ENCODE results near the gene DAND5. TPM values are rescaled to one million over a fixed set of nuclear protein-coding genes. Genes with fewer than 3 reads are reported as not detected.

The DAND5 gene
- total and polyA plus RNA-seq, 4 donors, result 0.01 to 0.25 (median 0.17) TPM

- 18 to 34% methylated on average over 52 of the region's 52 CpGs for WGBS, 2 donors
- no peak for TF ChIP-seq CTCF (IDR thresholded peaks at IDR 0.05; ENCODE audit: control extremely low read depth, extremely low read depth)
- Histone ChIP-seq H3K4me3 (no peak overlapping the region), H3K27me3 (ENCODE audit: control insufficient read depth in 3 of 3, insufficient read depth in 3 of 3, low read length in 2 of 3) (peaks cover 0 to 19% (median 0%) of the 10 kb centered on the region in 3 donors), H3K4me1 (ENCODE audit: control insufficient read depth in 5 of 5, insufficient read depth in 5 of 5, low read length in 5 of 5) (peaks cover 0 to 81% (median 51%) of the 10 kb centered on the region in 5 donors), H3K36me3 (ENCODE audit: control insufficient read depth in 4 of 4, insufficient read depth in 4 of 4, low read length in 4 of 4) (peaks cover 0 to 8% (median 1%) of the 10 kb centered on the region in 4 donors), H3K9ac (ENCODE audit: insufficient read depth in 1 of 2, low read length in 2 of 2) (peak overlapping the region in 1 of 2 donors; percentile 23), H3K9me3 (ENCODE audit: control insufficient read depth in 4 of 4, insufficient read depth in 3 of 4, low read length in 3 of 4) (no peaks in the 10 kb centered on the region), H3K27ac (ENCODE audit: low read depth in 1 of 2, low read length in 1 of 2) (peak overlapping the region in 1 of 2 donors; percentile 92)
- DNase-seq (peak in 2 of 3 donors; percentile 34 to 40), ATAC-seq (ENCODE audit: insufficient read depth, low FRiP score) (peak; percentile 58)
Observed at GRCh38 chr19:13012690-13013608, 43.6 kb downstream of the DAND5 start.

GRCh38 chr19:13013649-13014048 lies 44.3 kb downstream of the DAND5 start:
- peak overlapping the region in 1 of 2 donors; percentile 87 for H3K27ac ChIP-seq (ENCODE audit: low read depth in 1 of 2, low read length in 1 of 2)
- peaks cover 0 to 19% (median 0%) of the 10 kb centered on the region in 3 donors for H3K27me3 ChIP-seq (ENCODE audit: control insufficient read depth in 3 of 3, insufficient read depth in 3 of 3, low read length in 2 of 3)
- no peak overlapping the region for H3K4me3 ChIP-seq
- ATAC-seq (ENCODE audit: insufficient read depth, low FRiP score) (no peak), DNase-seq (no peak)
- no peak for TF ChIP-seq CTCF (IDR thresholded peaks at IDR 0.05; ENCODE audit: control extremely low read depth, extremely low read depth)
- 36 to 37% methylated on average over 20 of the region's 20 CpGs for WGBS, 2 donors
- H3K36me3 ChIP-seq (ENCODE audit: control insufficient read depth in 4 of 4, insufficient read depth in 4 of 4, low read length in 4 of 4), result peaks cover 0 to 8% (median 1%) of the 10 kb centered on the region in 4 donors
- no peak overlapping the region for H3K9ac ChIP-seq (ENCODE audit: insufficient read depth in 1 of 2, low read length in 2 of 2)
- H3K4me1 ChIP-seq (ENCODE audit: control insufficient read depth in 5 of 5, insufficient read depth in 5 of 5, low read length in 5 of 5), result peaks cover 4 to 80% (median 48%) of the 10 kb centered on the region in 5 donors
- no peaks in the 10 kb centered on the region for H3K9me3 ChIP-seq (ENCODE audit: control insufficient read depth in 4 of 4, insufficient read depth in 3 of 4, low read length in 3 of 4)

- peak in 2 of 3 donors; percentile 49 to 55 for DNase-seq
- Histone ChIP-seq H3K36me3 (ENCODE audit: control insufficient read depth in 4 of 4, insufficient read depth in 4 of 4, low read length in 4 of 4) (peaks cover 0 to 8% (median 0%) of the 10 kb centered on the region in 4 donors), H3K9ac (ENCODE audit: insufficient read depth in 1 of 2, low read length in 2 of 2) (no peak overlapping the region), H3K27ac (ENCODE audit: low read depth in 1 of 2, low read length in 1 of 2) (peak overlapping the region; percentile 13 to 52), H3K27me3 (ENCODE audit: control insufficient read depth in 3 of 3, insufficient read depth in 3 of 3, low read length in 2 of 3) (peaks cover 0 to 19% (median 0%) of the 10 kb centered on the region in 3 donors), H3K4me1 (ENCODE audit: control insufficient read depth in 5 of 5, insufficient read depth in 5 of 5, low read length in 5 of 5) (peaks cover 7 to 81% (median 50%) of the 10 kb centered on the region in 5 donors), H3K9me3 (ENCODE audit: control insufficient read depth in 4 of 4, insufficient read depth in 3 of 4, low read length in 3 of 4) (no peaks in the 10 kb centered on the region), H3K4me3 (no peak overlapping the region)
- ATAC-seq (ENCODE audit: insufficient read depth, low FRiP score), result no peak
- TF ChIP-seq CTCF (IDR thresholded peaks at IDR 0.05; ENCODE audit: control extremely low read depth, extremely low read depth), result no peak
- 27 to 34% methylated on average over 34 to 35 of the region's 35 CpGs for WGBS, 2 donors
Observed at GRCh38 chr19:13014101-13014920, 44.9 kb downstream of the DAND5 start.
